NAMALWA (cell line): Measurements from ENCODE around the gene LRP1B.
"Not testable (repeated sequence)": the region's sequence is repeated elsewhere in the genome, so short reads cannot be mapped to it uniquely, and the experiment has no call there.

Experiments
- DNase-seq: peaks from one replicate; pipeline ENCODE4 v3.0.0-alpha.2; 2015; ENCODE audit warnings: low spot score

Gene LRP1B

GRCh38 chr2:141020346-141020745 lies 1110.5 kb downstream of the LRP1B start:
- DNase-seq = no peak

GRCh38 chr2:141015341-141016047 lies 1115.3 kb downstream of the LRP1B start:
- DNase-seq = no peak

GRCh38 chr2:141003967-141004657 lies 1126.7 kb downstream of the LRP1B start:
- DNase-seq = no peak

GRCh38 chr2:141001750-141002149 lies 1129.1 kb downstream of the LRP1B start:
- DNase-seq = no peak

DNA sequence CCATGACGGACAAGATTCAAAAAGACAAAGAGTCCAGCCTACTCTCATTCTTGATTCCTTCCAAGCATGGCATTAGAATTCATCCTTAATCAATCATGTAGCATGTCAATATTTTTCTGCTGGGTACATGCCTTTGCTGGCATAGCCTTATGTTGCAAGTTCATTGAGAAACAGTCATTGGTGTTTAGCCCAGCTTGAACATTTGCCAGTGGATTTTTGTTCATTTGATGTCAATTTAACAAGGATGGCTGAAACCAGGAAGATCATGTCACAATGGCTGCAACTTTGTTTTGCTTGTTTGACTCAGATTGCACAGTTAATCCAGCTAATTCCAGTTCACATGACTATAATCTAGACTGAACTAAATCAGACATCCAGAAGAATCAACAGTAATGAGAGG lies 1132.2 kb downstream of the LRP1B start:
- DNase-seq = no peak

DNA sequence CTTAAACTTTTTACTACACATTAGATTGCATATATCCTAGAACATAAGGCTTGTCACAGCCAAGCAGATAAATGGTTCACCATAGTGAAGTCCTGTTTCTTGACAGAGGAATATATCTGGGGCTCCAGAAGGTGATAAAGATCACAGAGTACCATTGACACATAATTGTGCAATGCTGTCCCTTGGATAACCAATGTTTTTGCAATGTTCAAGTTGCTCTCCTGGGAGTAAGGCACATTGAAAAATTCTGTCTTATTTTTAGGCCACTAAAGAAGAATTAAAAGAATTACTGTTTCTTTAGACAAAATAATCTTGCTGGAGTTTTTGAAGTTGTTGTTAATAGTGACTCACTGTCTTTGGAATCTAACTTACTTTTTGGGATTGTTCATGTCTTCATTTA lies 1132.8 kb downstream of the LRP1B start:
- DNase-seq = no peak

- no peak for DNase-seq
Measured at GRCh38 chr2:140994856-140995255, 1136.0 kb downstream of the LRP1B start.

- DNase-seq = no peak
Measured at GRCh38 chr2:140990416-140990815, 1140.4 kb downstream of the LRP1B start.

GRCh38 chr2:140988597-140988996 lies 1142.2 kb downstream of the LRP1B start:
- no peak for DNase-seq

DNA sequence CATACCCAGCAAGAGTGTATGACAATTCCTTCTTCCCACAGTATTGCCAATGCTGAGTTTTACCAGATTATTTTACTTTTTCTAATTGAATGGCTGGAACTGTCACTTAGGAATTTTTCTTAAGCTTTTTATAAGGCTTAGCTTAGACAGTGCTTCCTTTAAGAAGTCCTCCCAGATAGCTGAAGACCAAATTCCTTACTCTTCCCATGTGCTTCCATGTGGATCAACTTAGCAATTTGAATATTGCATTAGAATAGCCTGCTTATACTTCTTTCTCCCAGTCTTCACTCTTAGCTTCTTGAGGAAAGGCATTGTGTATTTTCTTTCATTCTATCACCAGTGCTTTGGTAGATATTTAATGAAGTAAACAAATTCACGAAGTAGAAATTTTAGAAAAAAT lies 1144.4 kb downstream of the LRP1B start:
- DNase-seq = no peak

DNA sequence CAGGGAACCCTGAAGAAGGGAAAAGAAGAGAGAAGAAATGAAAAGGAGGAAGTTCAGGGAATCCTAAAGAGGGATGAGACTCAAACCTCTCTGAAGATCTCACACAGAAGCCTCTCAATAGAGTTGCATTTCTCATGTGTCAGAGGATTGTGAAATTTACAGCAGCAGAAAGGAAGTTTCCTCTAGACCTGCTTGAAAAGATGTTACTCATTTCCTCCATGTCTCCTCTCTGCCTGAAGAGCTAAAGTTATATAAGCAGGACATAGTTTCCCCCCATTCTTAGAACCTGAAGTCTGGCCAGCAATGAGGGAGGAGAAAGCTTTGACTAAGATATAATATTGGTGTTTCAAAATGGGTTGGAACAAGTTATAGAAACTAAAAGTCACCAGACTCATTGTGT lies 1155.6 kb downstream of the LRP1B start:
- no peak for DNase-seq

DNA sequence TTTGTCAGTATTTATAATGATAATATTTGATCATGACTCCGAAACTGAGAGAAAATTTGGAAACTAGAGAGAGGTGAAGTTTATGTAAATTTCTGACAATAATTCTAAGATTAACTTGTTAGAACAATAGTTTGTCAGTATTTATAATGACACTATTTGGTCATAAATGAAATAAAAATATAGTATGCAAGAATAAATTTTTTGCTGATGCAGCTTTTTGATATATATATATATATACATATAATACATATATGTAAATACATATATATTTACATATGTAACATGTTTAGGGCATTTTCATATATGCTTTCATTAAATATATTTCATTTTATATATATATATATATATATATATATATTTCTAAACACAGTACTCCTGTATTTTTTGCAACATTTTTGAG lies 1158.1 kb downstream of the LRP1B start:
- DNase-seq = no peak

DNA sequence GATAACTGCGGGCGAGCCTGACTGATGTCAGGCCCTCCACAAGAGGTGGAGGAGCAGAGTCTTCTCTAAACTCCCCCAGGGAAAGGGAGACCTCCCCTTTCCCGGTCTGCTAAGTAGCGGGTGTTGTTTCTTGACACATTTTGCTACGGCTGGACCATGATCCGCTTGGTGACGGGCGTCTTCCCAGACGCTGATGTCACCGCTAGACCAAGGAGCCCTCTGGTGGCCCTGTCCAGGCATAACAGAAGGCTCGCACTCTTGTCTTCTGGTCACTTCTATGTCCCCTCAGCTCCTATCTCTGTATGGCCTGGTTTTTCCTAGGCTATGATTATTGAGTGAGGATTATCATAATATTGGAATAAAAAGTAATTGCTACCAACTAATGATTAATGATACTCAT lies 1166.5 kb downstream of the LRP1B start:
- DNase-seq = not testable (repeated sequence)

DNA sequence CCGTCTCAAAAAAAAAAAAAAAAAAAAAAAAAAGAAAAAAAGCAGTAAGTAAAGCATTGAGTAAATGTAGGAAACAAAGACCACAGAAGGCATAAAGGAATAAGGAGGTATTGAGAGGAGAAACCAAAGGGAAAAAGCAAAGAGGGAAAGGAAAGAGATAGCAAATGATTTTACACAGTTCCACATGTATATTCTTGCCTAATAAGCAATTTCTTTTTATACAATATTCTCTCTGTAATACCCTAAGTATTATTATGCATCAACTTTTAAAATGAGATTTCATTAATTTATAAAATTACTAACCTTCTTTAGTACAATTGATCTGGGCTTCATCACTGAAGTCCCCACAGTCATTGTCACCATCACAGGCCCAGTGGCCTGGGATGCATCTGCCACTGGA lies 1180.9 kb downstream of the LRP1B start:
- DNase-seq = no peak

DNA sequence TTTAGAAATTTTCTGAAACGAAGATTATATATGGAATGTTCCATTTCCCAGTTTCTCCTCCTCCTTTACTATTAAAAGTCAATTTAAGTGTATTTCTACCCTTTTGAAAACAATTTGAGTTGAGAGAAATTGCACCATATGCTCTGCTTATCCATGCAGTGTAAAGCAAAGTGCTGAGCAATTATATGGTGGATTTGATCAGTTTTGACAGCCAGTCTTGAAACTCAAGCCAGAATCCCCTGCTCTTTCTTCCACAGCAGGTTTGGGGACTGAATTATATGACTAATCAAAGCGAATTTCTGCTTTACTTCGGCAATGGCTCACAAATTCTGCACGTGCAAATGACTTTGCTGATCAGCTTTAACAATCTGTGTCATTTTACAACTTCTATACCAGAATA lies 1183.6 kb downstream of the LRP1B start:
- no peak for DNase-seq

- no peak for DNase-seq
Measured at GRCh38 chr2:140943867-140944266, 1186.9 kb downstream of the LRP1B start.

DNA sequence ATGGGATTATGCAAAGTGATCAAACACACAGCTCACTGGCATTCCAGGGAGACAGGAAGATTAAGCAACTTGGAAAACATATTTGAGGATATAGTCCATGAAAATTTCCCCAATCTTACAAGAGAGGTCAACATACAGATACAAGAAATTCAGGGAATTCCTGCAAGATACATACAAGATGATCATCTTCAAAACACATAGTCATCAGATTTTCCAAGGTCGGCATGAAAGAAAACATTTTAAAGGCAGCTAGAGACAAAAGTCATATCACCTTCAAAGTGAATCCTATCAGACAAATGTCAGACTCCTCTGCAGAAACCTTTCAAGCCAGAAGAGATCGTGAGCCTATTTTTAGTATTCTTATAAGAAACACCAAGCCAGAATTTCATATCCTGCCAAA lies 1188.5 kb downstream of the LRP1B start:
- no peak for DNase-seq

DNA sequence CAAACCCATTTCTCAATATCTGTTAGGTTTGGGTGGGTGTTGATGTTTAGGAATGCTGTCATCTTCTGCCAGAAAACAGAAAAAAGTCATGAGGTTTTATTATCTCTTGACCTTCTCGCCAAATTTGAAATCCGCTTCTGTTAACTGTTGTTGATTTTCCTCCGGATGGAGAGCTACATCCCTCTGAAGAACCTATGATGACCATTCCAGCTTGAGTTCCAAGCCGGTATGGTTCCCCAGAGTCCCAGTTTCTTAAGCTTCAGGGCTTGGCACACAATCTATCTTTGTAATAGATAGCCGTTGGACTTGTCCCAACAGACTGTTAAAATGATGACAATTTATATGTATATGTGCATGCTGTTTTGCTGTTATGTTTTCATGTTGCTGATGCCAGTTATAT lies 1201.0 kb downstream of the LRP1B start:
- DNase-seq = no peak

GRCh38 chr2:140918426-140918825 lies 1212.4 kb downstream of the LRP1B start:
- DNase-seq = no peak

- DNase-seq = no peak
Measured at GRCh38 chr2:140916410-140916809, 1214.4 kb downstream of the LRP1B start.

DNA sequence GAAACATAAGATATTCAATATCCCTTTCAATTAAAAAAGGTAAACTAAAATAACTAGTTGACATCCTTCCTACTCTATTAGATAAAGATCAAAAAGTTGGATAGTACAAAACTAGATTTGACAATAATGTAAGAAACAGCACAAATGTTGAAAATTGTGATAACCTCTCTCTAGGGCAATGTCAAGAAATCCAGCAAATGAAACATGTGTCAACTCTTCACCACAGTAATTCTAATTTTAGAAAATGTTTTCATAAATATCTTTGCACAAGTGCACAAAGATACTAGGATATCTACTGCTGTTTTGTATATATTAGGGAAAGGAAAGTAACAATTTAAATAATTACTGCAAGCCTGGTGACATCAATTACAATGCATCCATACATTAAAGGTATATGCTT lies 1220.1 kb downstream of the LRP1B start:
- no peak for DNase-seq

DNA sequence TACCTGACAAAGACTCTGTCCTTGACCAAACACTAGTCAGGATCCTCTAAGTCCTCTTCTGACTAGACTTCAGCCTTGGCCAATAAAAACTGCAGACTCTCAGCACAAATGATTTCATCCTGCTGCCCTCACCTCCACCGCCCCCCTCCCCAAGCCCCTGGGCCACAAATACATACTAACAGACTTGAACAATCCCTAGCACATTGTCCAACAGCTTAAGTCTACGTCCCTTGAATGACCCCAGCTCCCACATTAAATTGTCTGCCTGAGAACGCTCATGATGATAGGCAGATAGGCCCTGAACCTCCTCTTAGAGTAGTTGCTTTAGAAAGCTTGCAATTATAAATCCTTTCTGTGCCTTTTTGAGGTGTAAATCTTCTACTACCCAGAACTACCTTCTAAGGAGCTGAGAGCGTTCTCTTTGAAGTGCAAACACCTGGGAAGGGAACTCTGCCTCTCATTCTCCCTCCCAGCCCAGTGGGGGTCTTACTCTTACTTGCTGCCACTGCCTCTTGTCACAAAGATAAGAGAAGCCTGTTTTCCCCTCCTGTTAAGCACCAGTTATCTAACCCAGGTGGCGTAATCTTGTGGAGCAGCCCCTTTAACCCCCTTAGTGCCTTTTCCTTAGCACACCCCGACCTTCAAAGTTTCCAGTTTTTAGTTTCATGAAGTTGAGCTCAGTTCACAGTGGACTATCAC lies 1225.6 kb downstream of the LRP1B start:
- DNase-seq = no peak

DNA sequence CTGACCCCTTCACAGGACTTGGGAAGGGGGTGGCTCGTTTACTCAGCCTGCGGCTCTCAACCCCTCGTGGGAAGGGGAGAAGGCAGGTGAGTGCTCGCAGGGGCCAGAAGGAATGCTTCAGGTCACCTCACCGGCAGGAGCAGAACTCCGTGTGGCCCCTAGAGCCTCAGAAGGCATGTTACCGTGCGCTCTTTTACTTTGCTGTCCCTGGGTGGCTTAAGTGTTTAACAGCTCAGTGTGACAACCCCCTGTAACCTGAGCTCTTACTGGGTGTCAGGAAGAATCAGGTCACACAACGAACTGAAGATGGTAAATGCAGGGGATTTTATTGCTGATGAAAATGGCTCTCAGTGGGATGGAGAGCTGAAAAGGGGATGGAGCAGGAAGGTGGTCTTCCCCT lies 1235.4 kb downstream of the LRP1B start:
- DNase-seq = no peak
